ENCODE data around the gene PFAS.

The PFAS gene

GRCh38 chr17:8254881-8255280 lies 5.8 kb downstream of the PFAS start:
- no peaks in the 10 kb centered on the region for H3K27me3 ChIP-seq (ENCODE audit: low read length)
- no peak overlapping the region for H3K4me3 ChIP-seq (ENCODE audit: insufficient read depth, low read length, poor library complexity, severe bottlenecking)
- H3K79me2 ChIP-seq (ENCODE audit: insufficient read depth, low read length) = peaks cover 30% of the 10 kb centered on the region
- no peaks in the 10 kb centered on the region for H3F3A ChIP-seq (ENCODE audit: insufficient read depth)
- H4K20me1 ChIP-seq (ENCODE audit: low read depth, low read length) = no peaks in the 10 kb centered on the region
- no peaks in the 10 kb centered on the region; the same call in 1 of the 2 replicates for H3K36me3 ChIP-seq (ENCODE audit: low read length)
- no peak overlapping the region for H2AFZ ChIP-seq (ENCODE audit: low read depth, low read length, severe bottlenecking)
- H3K4me2 ChIP-seq (ENCODE audit: low read depth, low read length, poor library complexity, severe bottlenecking) = no peak overlapping the region
- no peaks in the 10 kb centered on the region for H3K9me2 ChIP-seq (replicated peaks; ENCODE audit: insufficient read depth, low read length)
- TF ChIP-seq EZH2phosphoT487 (conservative IDR thresholded peaks at IDR 0.05; ENCODE audit: low read length) = no peak
- TF ChIP-seq, protein P1, sequence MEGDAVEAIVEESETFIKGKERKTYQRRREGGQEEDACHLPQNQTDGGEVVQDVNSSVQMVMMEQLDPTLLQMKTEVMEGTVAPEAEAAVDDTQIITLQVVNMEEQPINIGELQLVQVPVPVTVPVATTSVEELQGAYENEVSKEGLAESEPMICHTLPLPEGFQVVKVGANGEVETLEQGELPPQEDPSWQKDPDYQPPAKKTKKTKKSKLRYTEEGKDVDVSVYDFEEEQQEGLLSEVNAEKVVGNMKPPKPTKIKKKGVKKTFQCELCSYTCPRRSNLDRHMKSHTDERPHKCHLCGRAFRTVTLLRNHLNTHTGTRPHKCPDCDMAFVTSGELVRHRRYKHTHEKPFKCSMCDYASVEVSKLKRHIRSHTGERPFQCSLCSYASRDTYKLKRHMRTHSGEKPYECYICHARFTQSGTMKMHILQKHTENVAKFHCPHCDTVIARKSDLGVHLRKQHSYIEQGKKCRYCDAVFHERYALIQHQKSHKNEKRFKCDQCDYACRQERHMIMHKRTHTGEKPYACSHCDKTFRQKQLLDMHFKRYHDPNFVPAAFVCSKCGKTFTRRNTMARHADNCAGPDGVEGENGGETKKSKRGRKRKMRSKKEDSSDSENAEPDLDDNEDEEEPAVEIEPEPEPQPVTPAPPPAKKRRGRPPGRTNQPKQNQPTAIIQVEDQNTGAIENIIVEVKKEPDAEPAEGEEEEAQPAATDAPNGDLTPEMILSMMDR (IDR thresholded peaks at IDR 0.05; ENCODE audit: insufficient read depth, low read length, poor library complexity, severe bottlenecking) = no peak
- no peak overlapping the region for H3K27ac ChIP-seq (ENCODE audit: low read depth, low read length)
- H3K9ac ChIP-seq (ENCODE audit: low read length) = no peak overlapping the region
- H3K9me3 ChIP-seq (ENCODE audit: insufficient read depth, low read length) = no peaks in the 10 kb centered on the region

- Histone ChIP-seq H3K79me2 (ENCODE audit: insufficient read depth, low read length) (peaks cover 24% of the 10 kb centered on the region), H3K27me3 (ENCODE audit: low read length) (no peaks in the 10 kb centered on the region)
- TF ChIP-seq, protein P1 (IDR thresholded peaks at IDR 0.05; ENCODE audit: insufficient read depth, low read length, poor library complexity, severe bottlenecking) = no peak
- TF ChIP-seq EZH2phosphoT487 (conservative IDR thresholded peaks at IDR 0.05; ENCODE audit: low read length) = no peak
These were observed 6.4 kb downstream of the PFAS start for GRCh38 chr17:8255499-8255898.

GRCh38 chr17:8256291-8256690 lies 7.2 kb downstream of the PFAS start:
- Histone ChIP-seq H3K36me3 (ENCODE audit: low read length) (no peaks in the 10 kb centered on the region; the same call in 1 of the 2 replicates), H3K9me2 (replicated peaks; ENCODE audit: insufficient read depth, low read length) (no peaks in the 10 kb centered on the region), H3K9ac (ENCODE audit: low read length) (no peak overlapping the region)

More at GRCh38 chr17:8255499-8255898, 6.4 kb downstream of the PFAS start:
- no peaks in the 10 kb centered on the region for H3K9me3 ChIP-seq (ENCODE audit: insufficient read depth, low read length)
- no peak overlapping the region for H3K4me2 ChIP-seq (ENCODE audit: low read depth, low read length, poor library complexity, severe bottlenecking)
- H3F3A ChIP-seq (ENCODE audit: insufficient read depth) = no peaks in the 10 kb centered on the region
- H2AFZ ChIP-seq (ENCODE audit: low read depth, low read length, severe bottlenecking) = no peak overlapping the region
- no peaks in the 10 kb centered on the region; the same call in 1 of the 2 replicates for H3K36me3 ChIP-seq (ENCODE audit: low read length)
- no peak overlapping the region for H3K9ac ChIP-seq (ENCODE audit: low read length)
- no peak overlapping the region for H3K27ac ChIP-seq (ENCODE audit: low read depth, low read length)
- no peaks in the 10 kb centered on the region for H4K20me1 ChIP-seq (ENCODE audit: low read depth, low read length)
- H3K4me3 ChIP-seq (ENCODE audit: insufficient read depth, low read length, poor library complexity, severe bottlenecking) = no peak overlapping the region
- no peaks in the 10 kb centered on the region for H3K9me2 ChIP-seq (replicated peaks; ENCODE audit: insufficient read depth, low read length)

More at GRCh38 chr17:8256291-8256690, 7.2 kb downstream of the PFAS start:
- no peak overlapping the region for H3K4me2 ChIP-seq (ENCODE audit: low read depth, low read length, poor library complexity, severe bottlenecking)
- peaks cover 16% of the 10 kb centered on the region for H3K79me2 ChIP-seq (ENCODE audit: insufficient read depth, low read length)
- no peaks in the 10 kb centered on the region for H3K27me3 ChIP-seq (ENCODE audit: low read length)
- H3K4me3 ChIP-seq (ENCODE audit: insufficient read depth, low read length, poor library complexity, severe bottlenecking) = no peak overlapping the region
- H3K9me3 ChIP-seq (ENCODE audit: insufficient read depth, low read length) = no peaks in the 10 kb centered on the region
- no peak overlapping the region for H3K27ac ChIP-seq (ENCODE audit: low read depth, low read length)
- H4K20me1 ChIP-seq (ENCODE audit: low read depth, low read length) = no peaks in the 10 kb centered on the region
- TF ChIP-seq, protein P1 (IDR thresholded peaks at IDR 0.05; ENCODE audit: insufficient read depth, low read length, poor library complexity, severe bottlenecking) = no peak
- no peak for TF ChIP-seq EZH2phosphoT487 (conservative IDR thresholded peaks at IDR 0.05; ENCODE audit: low read length)
- no peaks in the 10 kb centered on the region for H3F3A ChIP-seq (ENCODE audit: insufficient read depth)
- no peak overlapping the region for H2AFZ ChIP-seq (ENCODE audit: low read depth, low read length, severe bottlenecking)
